GM18526 (cell line): ENCODE measurements around the gene B9D2.

Experiments
- POLR2A ChIP-seq: IDR thresholded peaks from 3 replicates; pipeline ENCODE4 v1.6.1; 2011; ENCODE audit not compliant: insufficient read length; ENCODE audit errors: extremely low read depth

B9D2 gene

DNA sequence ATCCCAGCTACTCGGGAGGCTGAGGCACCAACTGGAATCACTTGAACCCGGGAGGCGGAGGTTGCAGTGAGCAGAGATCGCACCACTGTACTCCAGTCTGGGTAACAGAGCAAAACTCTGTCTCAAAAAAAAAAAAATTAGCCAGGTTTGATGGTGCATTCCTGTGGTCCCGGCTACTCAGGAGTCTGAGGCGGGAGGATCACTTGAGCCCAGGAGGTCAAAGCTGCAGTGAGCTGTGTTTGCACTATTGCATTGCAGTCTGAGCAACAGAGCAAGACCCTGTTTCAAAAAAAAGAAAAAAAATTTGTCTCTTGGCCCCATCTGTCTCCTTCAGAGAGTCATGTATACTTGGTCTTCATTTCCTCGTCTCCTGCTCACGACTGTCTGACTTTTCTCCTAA is 52.3 kb downstream of the B9D2 start:
- no peak for TF ChIP-seq POLR2A

GRCh38 chr19:41311072-41311471 is 52.9 kb downstream of the B9D2 start:
- TF ChIP-seq POLR2A, result no peak

GRCh38 chr19:41310033-41310831 is 53.7 kb downstream of the B9D2 start, which contains the start of gene CCDC97:
CCDC97 (plus strand) TSS chr19:41310172; CDS start chr19:41310311, 139 bp downstream.
- peak; percentile 83 for TF ChIP-seq POLR2A

DNA sequence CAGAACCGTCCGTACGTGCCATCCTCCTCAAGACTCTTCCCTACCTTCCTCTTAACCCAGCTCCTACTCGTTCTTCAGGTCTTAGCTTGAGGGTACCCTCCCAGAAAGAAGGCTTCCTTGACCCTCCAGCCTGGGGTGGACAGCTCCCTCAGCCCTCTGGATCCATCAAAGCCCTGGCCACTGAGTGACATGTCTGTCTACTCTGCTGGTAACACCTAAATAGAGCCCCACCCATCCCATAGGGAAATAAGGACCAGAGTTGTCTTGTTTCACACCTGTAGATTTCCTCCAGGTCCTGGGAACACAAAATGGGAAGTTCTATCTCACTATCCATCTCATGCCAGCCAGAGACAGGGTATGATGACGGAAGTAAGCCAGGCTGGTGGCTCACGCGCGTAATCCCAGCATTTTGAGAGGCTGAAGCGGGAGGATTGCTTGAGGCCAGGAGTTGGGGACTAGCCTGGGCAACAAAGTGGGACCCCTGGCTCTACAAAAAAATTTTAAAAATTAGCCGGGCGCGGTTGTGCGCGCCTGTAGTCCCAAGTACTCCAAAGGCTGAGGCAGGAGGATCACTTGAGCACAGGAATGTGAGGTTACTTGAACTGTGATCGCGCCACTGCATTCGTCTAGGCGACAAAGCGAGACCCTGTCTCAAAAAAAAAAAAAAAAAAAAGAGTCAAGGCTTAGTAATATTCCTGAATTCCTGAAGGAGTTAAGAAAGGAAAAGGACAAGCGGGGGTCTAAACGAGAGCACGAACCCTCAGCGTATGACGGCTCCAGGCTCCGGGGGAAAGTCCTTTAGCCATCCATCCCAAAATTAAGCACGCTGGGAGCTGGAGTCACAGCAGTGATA is 54.5 kb downstream of the B9D2 start:
- TF ChIP-seq POLR2A, result no peak

GRCh38 chr19:41308450-41309179 is 55.3 kb downstream of the B9D2 start:
- TF ChIP-seq POLR2A, result no peak

- peak; percentile 18 for TF ChIP-seq POLR2A
Measured at GRCh38 chr19:41307954-41308449, 55.9 kb downstream of the B9D2 start.

GRCh38 chr19:41307090-41307875 is 56.7 kb downstream of the B9D2 start:
- no peak for TF ChIP-seq POLR2A

GRCh38 chr19:41305927-41306793 is 57.8 kb downstream of the B9D2 start:
- no peak for TF ChIP-seq POLR2A

GRCh38 chr19:41304706-41305483 is 59.1 kb downstream of the B9D2 start:
- no peak for TF ChIP-seq POLR2A
